Endothelial cell of umbilical vein (primary cell): ENCODE measurements around the gene RENBP. TPM values are rescaled to one million over a fixed set of nuclear protein-coding genes. Genes with fewer than 3 reads are reported as not detected.

Experiments used
- BruUV-seq: library from RNA; stranded (reverse); fragments of 400-500 nt; replicated peaks from 2 replicates; lab custom pipeline; 2021; lab: Mats Ljungman, UMichigan
- CTCF ChIA-PET: fragments of 300-600, 350-600 bp; sonication (Branson Sonifier 250); formaldehyde crosslinking; loops from one replicate; lab custom pipeline; 2021; ENCODE audit warnings: antibody characterized with exemption, inconsistent platforms; lab: Charles Lee
- POLR2A ChIA-PET: fragments of 300-600, 350-600 bp; sonication (Branson Sonifier 250); formaldehyde crosslinking; loops from one replicate; lab custom pipeline; 2021; ENCODE audit warnings: antibody characterized with exemption, inconsistent platforms; lab: Charles Lee
- DNase-seq: peaks from one replicate; pipeline ENCODE4 v3.0.0-alpha.2; 2011; ENCODE audit warnings: low read depth, low spot score
- FAIRE-seq: peaks from 2 replicates; lab custom pipeline; 2011; peaks lifted over from hg19 to GRCh38; lab: Jason Lieb, UNC
- H2AFZ ChIP-seq: 2 replicates; pipeline ENCODE4 v1.6.0; 2012; ENCODE audit warnings: low read depth, low read length, control low read depth, inconsistent platforms
- H3K27ac ChIP-seq: 2 replicates; pipeline ENCODE4 v1.5.1; 2011; ENCODE audit warnings: low read depth, mild to moderate bottlenecking, control low read depth, low read length, moderate library complexity; ENCODE audit not compliant: insufficient read depth
- H3K27me3 ChIP-seq, 2 experiments: 2 replicates each; pipeline versions ENCODE4 v1.6.0 to v1.6.1; 2011; ENCODE audit warnings: low read length in 2 of 2, mixed read lengths in 1 of 2; ENCODE audit not compliant: control insufficient read depth in 2 of 2, insufficient read depth in 2 of 2
- H3K36me3 ChIP-seq, 2 experiments: 2 replicates in 1 of 2; 3 replicates in 1 of 2; pipeline ENCODE4 v1.5.1; 2011; ENCODE audit warnings: low read length in 2 of 2, mild to moderate bottlenecking in 1 of 2, moderate library complexity in 1 of 2; ENCODE audit not compliant: control insufficient read depth in 2 of 2, insufficient read depth in 2 of 2; ENCODE audit errors: extremely low read depth in 1 of 2
- H3K4me1 ChIP-seq: 3 replicates; pipeline ENCODE4 v1.5.1; 2011; ENCODE audit warnings: mild to moderate bottlenecking, low read length; ENCODE audit not compliant: control insufficient read depth, insufficient read depth; ENCODE audit errors: extremely low read depth
- H3K4me2 ChIP-seq: 2 replicates; pipeline ENCODE4 v1.6.1; 2011; ENCODE audit warnings: low read length, control low read depth, mixed read lengths; ENCODE audit not compliant: insufficient read depth
- H3K4me3 ChIP-seq, 3 experiments: fragments of 200-600 bp in 1 of 3; sonication (generic), shearing (Covaris generic) in 1 of 3; replicated peaks in 1 of 3; 2 replicates each; pipeline ENCODE4 v1.5.1; 2011 to 2016; ENCODE audit warnings: control low read depth in 3 of 3, low read length in 3 of 3, mild to moderate bottlenecking in 2 of 3, inconsistent platforms in 1 of 3, low read depth in 1 of 3, moderate library complexity in 1 of 3; ENCODE audit not compliant: insufficient read depth in 1 of 3
- H3K79me2 ChIP-seq: 2 replicates; pipeline ENCODE4 v1.6.0; 2012; ENCODE audit warnings: low read length, inconsistent platforms; ENCODE audit not compliant: control insufficient read depth, insufficient read depth
- H3K9ac ChIP-seq: replicated peaks from 2 replicates; pipeline ENCODE3; 2011; ENCODE audit warnings: low read length, control low read depth; ENCODE audit not compliant: insufficient read depth; ENCODE audit errors: extremely low read depth
- H3K9me1 ChIP-seq: replicated peaks from 3 replicates; pipeline ENCODE4 v1.6.0; 2011; ENCODE audit warnings: mild to moderate bottlenecking, low read length; ENCODE audit not compliant: control insufficient read depth, insufficient read depth; ENCODE audit errors: extremely low read depth
- H3K9me3 ChIP-seq: replicated peaks from 2 replicates; pipeline ENCODE4 v1.5.1; 2012; ENCODE audit warnings: low read length, inconsistent platforms; ENCODE audit not compliant: control insufficient read depth, insufficient read depth
- H4K20me1 ChIP-seq: replicated peaks from 2 replicates; pipeline ENCODE3; 2011; ENCODE audit warnings: mild to moderate bottlenecking, low read length; ENCODE audit not compliant: control insufficient read depth, insufficient read depth; ENCODE audit errors: extremely low read depth
- CTCF ChIP-seq, 2 donors: IDR thresholded peaks; 1 replicate in 1 of 2; 2 replicates in 1 of 2; pipeline ENCODE4 v1.5.1; 2011; ENCODE audit warnings: low read length in 2 of 2, mild to moderate bottlenecking in 2 of 2, moderate library complexity in 2 of 2, control low read depth in 1 of 2, inconsistent platforms in 1 of 2, low read depth in 1 of 2; ENCODE audit not compliant: insufficient read depth in 1 of 2; ENCODE audit errors: extremely low read depth in 1 of 2
- EZH2 ChIP-seq: IDR thresholded peaks from 2 replicates; pipeline ENCODE4 v1.6.1; 2012; ENCODE audit warnings: borderline replicate concordance, low read depth, mild to moderate bottlenecking, moderate library complexity, low read length, inconsistent platforms; ENCODE audit not compliant: severe bottlenecking
- FOS ChIP-seq: IDR thresholded peaks from 2 replicates; pipeline ENCODE4 v1.6.1; 2011; ENCODE audit warnings: mild to moderate bottlenecking, low read length, moderate library complexity, borderline replicate concordance; ENCODE audit not compliant: insufficient read depth
- GATA2 ChIP-seq: IDR thresholded peaks from 2 replicates; pipeline ENCODE4 v1.7.0; 2011; ENCODE audit warnings: low read depth, mild to moderate bottlenecking, moderate library complexity, mixed read lengths, low read length; ENCODE audit not compliant: insufficient read length, insufficient read depth
- JUN ChIP-seq: IDR thresholded peaks from 2 replicates; pipeline ENCODE4 v1.6.1; 2011; ENCODE audit warnings: borderline replicate concordance, low read depth; ENCODE audit not compliant: insufficient read length, insufficient read depth
- MYC ChIP-seq: IDR thresholded peaks from one replicate; pipeline ENCODE4 v1.6.1; 2011; ENCODE audit warnings: mild to moderate bottlenecking, low read depth, low read length
- POLR2A ChIP-seq: IDR thresholded peaks from 2 replicates; pipeline ENCODE4 v1.6.1; 2012; ENCODE audit warnings: low read depth, mild to moderate bottlenecking, control low read depth, low read length
- POLR2AphosphoS5 ChIP-seq: IDR thresholded peaks from 2 replicates; pipeline ENCODE4 v1.6.1; 2012; ENCODE audit warnings: low read depth, mild to moderate bottlenecking, control low read depth, low read length, moderate library complexity; ENCODE audit not compliant: insufficient read depth
- dilution Hi-C: fragments of 300-500 bp; cut with MboI; formaldehyde crosslinking; loops from one replicate; pipeline ENCODE4 v1.15.0; 2019; ENCODE audit warnings: low sequenced_read_pairs; ENCODE audit not compliant: extremely low pct_ligation_motif_present
- intact Hi-C: fragments of 100-400 bp; cut with micrococcal nuclease; formaldehyde crosslinking; loops from one replicate; pipeline ENCODE4 v1.10.0; 2022
- polyA plus RNA-seq, 4 experiments: library from polyadenylated mRNA; depleted of rRNA in 3 of 4; stranded (reverse) in 3 of 4; unstranded in 1 of 4; fragments of >200 nt; gene quantifications; 2 replicates each; pipeline versions ENCODE4 v1.2.1 to v1.2.3, GENCODE V29; 2011 to 2012; ENCODE audit warnings: missing spikeins in 1 of 4
- total RNA-seq: library from RNA; stranded (reverse); gene quantifications from 2 replicates; pipeline ENCODE4 v1.2.3, GENCODE V29; 2021
- TF ChIP-seq, protein P1 (sequence below): IDR thresholded peaks from 2 replicates; pipeline ENCODE4 v1.6.1; 2011; ENCODE audit not compliant: insufficient read depth, insufficient read length

The RENBP gene
- total and polyA plus RNA-seq, 2 donors (not counting 3 experiments of a cell fraction or from before 2014, with no cell fraction given) = 8.0 to 16.0 TPM

DNA sequence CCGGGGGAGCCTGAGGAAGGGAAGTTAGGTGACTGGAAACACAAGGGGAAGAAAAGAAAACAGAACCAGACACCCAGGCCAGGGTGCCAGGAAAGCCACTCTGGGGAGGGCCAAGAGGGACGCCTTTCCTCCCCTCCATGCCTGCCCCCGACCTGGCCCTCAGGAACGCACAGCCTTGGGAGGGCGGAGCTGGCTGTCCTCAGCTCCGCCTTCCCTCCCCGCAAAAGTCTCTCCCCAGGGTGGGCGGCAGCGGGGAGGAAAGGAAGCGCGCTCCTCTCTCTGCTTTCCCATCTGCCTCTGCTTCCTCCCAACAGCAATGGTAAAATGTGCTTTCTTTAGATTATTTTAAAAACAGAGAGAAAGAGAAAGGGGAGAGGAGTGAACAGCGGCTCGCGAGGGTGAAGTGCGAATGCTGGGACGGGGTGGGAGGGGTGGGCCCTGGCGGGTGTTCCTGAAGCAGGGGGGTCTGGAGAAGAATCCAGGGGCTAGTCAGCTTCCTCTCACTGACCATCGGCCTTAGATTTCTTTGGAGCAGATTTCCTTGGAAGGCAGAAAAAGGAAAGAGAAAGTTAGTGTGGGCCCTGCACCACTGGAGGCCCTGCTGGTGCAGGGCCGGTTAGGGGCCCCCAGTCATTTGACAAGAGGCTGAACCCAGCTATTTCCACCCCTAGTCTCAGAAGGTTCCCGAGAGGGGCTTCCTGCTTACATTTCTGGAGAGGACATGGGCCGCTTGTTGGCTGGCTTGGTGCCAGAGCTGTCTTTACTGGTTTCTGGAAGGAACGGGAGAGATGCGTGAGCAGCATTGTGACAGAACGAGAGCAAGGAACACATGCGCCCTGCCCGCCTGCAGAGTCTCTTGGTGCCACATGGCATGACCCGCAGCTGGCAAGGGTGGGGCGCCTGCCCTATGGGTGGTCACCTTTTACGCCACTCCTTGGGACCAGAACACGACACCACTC, 4.7 kb upstream of the RENBP start:
- no peaks in the 10 kb centered on the region for H4K20me1 ChIP-seq
- H3K36me3 ChIP-seq = peaks cover 15 to 21% of the 10 kb centered on the region in 2 experiments
- H3K9me1 ChIP-seq = no peaks in the 10 kb centered on the region
- TF ChIP-seq, protein P1, sequence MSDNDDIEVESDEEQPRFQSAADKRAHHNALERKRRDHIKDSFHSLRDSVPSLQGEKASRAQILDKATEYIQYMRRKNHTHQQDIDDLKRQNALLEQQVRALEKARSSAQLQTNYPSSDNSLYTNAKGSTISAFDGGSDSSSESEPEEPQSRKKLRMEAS = no peak
- TF ChIP-seq GATA2 (no peak), JUN (no peak), POLR2A (no peak), MYC (no peak), POLR2AphosphoS5 (no peak), FOS (no peak), CTCF (IDR thresholded peaks at IDR 0.05; ENCODE audit: extremely low read depth in 1 of 2, insufficient read depth in 1 of 2, low read depth in 1 of 2, low read length in 2 of 2) (no peak), EZH2 (no peak)
- H3K27me3 ChIP-seq = no peaks in the 10 kb centered on the region
- POLR2A ChIA-PET = interaction anchor here (1.3 kb wide), 1 partner anchor 21 kb away, joined by 5 read pairs; no protein-coding TSS in a partner anchor
- CTCF ChIA-PET = interaction anchor here (1.7 to 9.4 kb wide), 6 partner anchors 10 to 185 kb away, joined by 4 to 253 read pairs (median 18); partner anchors contain the start of genes ARHGAP4, NAA10 and PLXNB3
- peak; percentile 46 for FAIRE-seq
- H2AFZ ChIP-seq = no peak overlapping the region
- no peak overlapping the region for H3K4me2 ChIP-seq
- H3K4me1 ChIP-seq = peaks cover 31% of the 10 kb centered on the region
- H3K79me2 ChIP-seq = peaks cover 9% of the 10 kb centered on the region
- BruUV-seq = no TSS peak
- peak; percentile 34 for DNase-seq
- no peak overlapping the region for H3K4me3 ChIP-seq
- peak overlapping the region; percentile 38 for H3K27ac ChIP-seq
- H3K9ac ChIP-seq = no peak overlapping the region
- intact Hi-C loops = no loop called here
- no peaks in the 10 kb centered on the region for H3K9me3 ChIP-seq
- dilution Hi-C loops = no loop called here
